ENCODE measurements around the gene HAO1.

- no peak for TF ChIP-seq ZFAT (CRISPR knock-in tag; conservative IDR thresholded peaks at IDR 0.05)
- TF ChIP-seq, protein P1, sequence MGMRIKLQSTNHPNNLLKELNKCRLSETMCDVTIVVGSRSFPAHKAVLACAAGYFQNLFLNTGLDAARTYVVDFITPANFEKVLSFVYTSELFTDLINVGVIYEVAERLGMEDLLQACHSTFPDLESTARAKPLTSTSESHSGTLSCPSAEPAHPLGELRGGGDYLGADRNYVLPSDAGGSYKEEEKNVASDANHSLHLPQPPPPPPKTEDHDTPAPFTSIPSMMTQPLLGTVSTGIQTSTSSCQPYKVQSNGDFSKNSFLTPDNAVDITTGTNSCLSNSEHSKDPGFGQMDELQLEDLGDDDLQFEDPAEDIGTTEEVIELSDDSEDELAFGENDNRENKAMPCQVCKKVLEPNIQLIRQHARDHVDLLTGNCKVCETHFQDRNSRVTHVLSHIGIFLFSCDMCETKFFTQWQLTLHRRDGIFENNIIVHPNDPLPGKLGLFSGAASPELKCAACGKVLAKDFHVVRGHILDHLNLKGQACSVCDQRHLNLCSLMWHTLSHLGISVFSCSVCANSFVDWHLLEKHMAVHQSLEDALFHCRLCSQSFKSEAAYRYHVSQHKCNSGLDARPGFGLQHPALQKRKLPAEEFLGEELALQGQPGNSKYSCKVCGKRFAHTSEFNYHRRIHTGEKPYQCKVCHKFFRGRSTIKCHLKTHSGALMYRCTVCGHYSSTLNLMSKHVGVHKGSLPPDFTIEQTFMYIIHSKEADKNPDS (CRISPR knock-in tag; IDR thresholded peaks at IDR 0.05): no peak
- TF ChIP-seq POLR2AphosphoS5 (IDR thresholded peaks at IDR 0.05; ENCODE audit: low read depth, low read length): no peak
- no peak for TF ChIP-seq SUZ12 (IDR thresholded peaks at IDR 0.05; ENCODE audit: low read depth, low read length)
- no peak for TF ChIP-seq FOXJ3 (CRISPR knock-in tag; IDR thresholded peaks at IDR 0.05; ENCODE audit: borderline replicate concordance)
- no peak for TF ChIP-seq NR3C1 (CRISPR knock-in tag; IDR thresholded peaks at IDR 0.05)
- TF ChIP-seq, protein P2, sequence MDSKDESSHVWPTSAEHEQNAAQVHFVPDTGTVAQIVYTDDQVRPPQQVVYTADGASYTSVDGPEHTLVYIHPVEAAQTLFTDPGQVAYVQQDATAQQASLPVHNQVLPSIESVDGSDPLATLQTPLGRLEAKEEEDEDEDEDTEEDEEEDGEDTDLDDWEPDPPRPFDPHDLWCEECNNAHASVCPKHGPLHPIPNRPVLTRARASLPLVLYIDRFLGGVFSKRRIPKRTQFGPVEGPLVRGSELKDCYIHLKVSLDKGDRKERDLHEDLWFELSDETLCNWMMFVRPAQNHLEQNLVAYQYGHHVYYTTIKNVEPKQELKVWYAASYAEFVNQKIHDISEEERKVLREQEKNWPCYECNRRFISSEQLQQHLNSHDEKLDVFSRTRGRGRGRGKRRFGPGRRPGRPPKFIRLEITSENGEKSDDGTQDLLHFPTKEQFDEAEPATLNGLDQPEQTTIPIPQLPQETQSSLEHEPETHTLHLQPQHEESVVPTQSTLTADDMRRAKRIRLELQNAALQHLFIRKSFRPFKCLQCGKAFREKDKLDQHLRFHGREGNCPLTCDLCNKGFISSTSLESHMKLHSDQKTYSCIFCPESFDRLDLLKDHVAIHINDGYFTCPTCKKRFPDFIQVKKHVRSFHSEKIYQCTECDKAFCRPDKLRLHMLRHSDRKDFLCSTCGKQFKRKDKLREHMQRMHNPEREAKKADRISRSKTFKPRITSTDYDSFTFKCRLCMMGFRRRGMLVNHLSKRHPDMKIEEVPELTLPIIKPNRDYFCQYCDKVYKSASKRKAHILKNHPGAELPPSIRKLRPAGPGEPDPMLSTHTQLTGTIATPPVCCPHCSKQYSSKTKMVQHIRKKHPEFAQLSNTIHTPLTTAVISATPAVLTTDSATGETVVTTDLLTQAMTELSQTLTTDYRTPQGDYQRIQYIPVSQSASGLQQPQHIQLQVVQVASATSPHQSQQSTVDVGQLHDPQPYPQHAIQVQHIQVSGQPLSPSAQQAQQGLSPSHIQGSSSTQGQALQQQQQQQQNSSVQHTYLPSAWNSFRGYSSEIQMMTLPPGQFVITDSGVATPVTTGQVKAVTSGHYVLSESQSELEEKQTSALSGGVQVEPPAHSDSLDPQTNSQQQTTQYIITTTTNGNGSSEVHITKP (CRISPR knock-in tag; IDR thresholded peaks at IDR 0.05; ENCODE audit: low read depth): no peak
- TF ChIP-seq, protein P3, sequence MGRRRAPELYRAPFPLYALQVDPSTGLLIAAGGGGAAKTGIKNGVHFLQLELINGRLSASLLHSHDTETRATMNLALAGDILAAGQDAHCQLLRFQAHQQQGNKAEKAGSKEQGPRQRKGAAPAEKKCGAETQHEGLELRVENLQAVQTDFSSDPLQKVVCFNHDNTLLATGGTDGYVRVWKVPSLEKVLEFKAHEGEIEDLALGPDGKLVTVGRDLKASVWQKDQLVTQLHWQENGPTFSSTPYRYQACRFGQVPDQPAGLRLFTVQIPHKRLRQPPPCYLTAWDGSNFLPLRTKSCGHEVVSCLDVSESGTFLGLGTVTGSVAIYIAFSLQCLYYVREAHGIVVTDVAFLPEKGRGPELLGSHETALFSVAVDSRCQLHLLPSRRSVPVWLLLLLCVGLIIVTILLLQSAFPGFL (CRISPR knock-in tag; IDR thresholded peaks at IDR 0.05): no peak
- no peak for TF ChIP-seq ZBTB7A (CRISPR knock-in tag; IDR thresholded peaks at IDR 0.05)
- no peak for TF ChIP-seq ZNF513 (CRISPR knock-in tag; conservative IDR thresholded peaks at IDR 0.05)
- TF ChIP-seq YY1 (IDR thresholded peaks at IDR 0.05; ENCODE audit: insufficient read depth, insufficient replicate concordance, low read depth, low read length): no peak
- no peak for TF ChIP-seq SOX13 (IDR thresholded peaks at IDR 0.05)
- no peak for TF ChIP-seq SOX13 (CRISPR knock-in tag; conservative IDR thresholded peaks at IDR 0.05 in 1 of 2, IDR thresholded peaks at IDR 0.05 in 1 of 2)
Observed at GRCh38 chr20:7933346-7933745, 6.9 kb downstream of the HAO1 start.
